K562 (cell line): ENCODE measurements around the gene ZDHHC12. TPM values are rescaled to one million over a fixed set of nuclear protein-coding genes. Genes with fewer than 3 reads are reported as not detected.
A peak's percentile ranks its signal among the peaks of the same experiment; 100 is the strongest.

Experiments
- BCL6 ChIP-seq: fragments of 250-450 bp; sonication (Bioruptor Pico); IDR thresholded peaks from 2 replicates; pipeline ENCODE4 v1.4.0; 2020
- CBX3 ChIP-seq, 2 experiments: IDR thresholded peaks; 1 replicate in 1 of 2; 2 replicates in 1 of 2; pipeline ENCODE4 v1.6.1; 2012; ENCODE audit warnings: inconsistent platforms in 2 of 2, low read length in 2 of 2, borderline replicate concordance in 1 of 2, control low read depth in 1 of 2
- FIP1L1 ChIP-seq: fragments of 200-400 bp; formaldehyde crosslinking; IDR thresholded peaks from 2 replicates; pipeline ENCODE4 v1.6.1; 2018; ENCODE audit warnings: mild to moderate bottlenecking, low read depth, low read length; ENCODE audit not compliant: poor library complexity, severe bottlenecking
- FOSL1 ChIP-seq: fragments of 200-800 bp; sonication (Bioruptor generic); conservative IDR thresholded peaks from 2 replicates; pipeline ENCODE4 v1.6.1; 2016; ENCODE audit warnings: missing genetic modification characterization, missing compliant biosample characterization
- JUN ChIP-seq, 2 experiments: sonication (generic) in 1 of 2; formaldehyde crosslinking in 1 of 2; IDR thresholded peaks; 2 replicates each; pipeline versions ENCODE4 v1.6.1 to v1.8.0; 2012 to 2022; ENCODE audit warnings: borderline replicate concordance in 2 of 2, mild to moderate bottlenecking in 2 of 2, improper control_type of control experiment in 1 of 2, low read depth in 1 of 2, low read length in 1 of 2, missing genetic modification reagents in 1 of 2
- POLR2A ChIP-seq: fragments of 450-650 bp; conservative IDR thresholded peaks from 2 replicates; pipeline ENCODE4 v1.6.1; 2016
- TBL1XR1 ChIP-seq, 2 experiments: IDR thresholded peaks; 2 replicates each; pipeline ENCODE4 v1.6.1; 2012; ENCODE audit warnings: improper control_type of control experiment in 2 of 2, low read length in 2 of 2, mild to moderate bottlenecking in 1 of 2
- TEAD2 ChIP-seq: fragments of 450-650 bp; IDR thresholded peaks from 2 replicates; pipeline ENCODE4 v1.6.1; 2016; ENCODE audit warnings: missing genetic modification characterization, control low read depth, missing compliant biosample characterization
- ZNF239 ChIP-seq: fragments of 250-450 bp; sonication (Bioruptor Pico); IDR thresholded peaks from 2 replicates; pipeline ENCODE4 v1.4.0; 2020; ENCODE audit warnings: mild to moderate bottlenecking
- ZNF253 ChIP-seq: fragments of 250-450 bp; sonication (Bioruptor Pico); conservative IDR thresholded peaks from 2 replicates; pipeline ENCODE4 v1.6.1; 2021; ENCODE audit warnings: mild to moderate bottlenecking
- ZNF408 ChIP-seq: fragments of 250-450 bp; sonication (Bioruptor Pico); IDR thresholded peaks from 2 replicates; pipeline ENCODE4 v1.4.0; 2020; ENCODE audit warnings: low read depth, mild to moderate bottlenecking, moderate library complexity
- polyA plus RNA-seq, 8 experiments: library from polyadenylated mRNA; depleted of rRNA in 4 of 8; stranded (reverse) in 5 of 8; unstranded in 3 of 8; fragments of >200 nt; fragmentation: Nextera tagmentation in 2 of 8; fragmentation: Illumina TruSeq in 1 of 8; extraction: Ambion mirVana in 2 of 8; extraction: Trizol in 1 of 8; gene quantifications; 2 replicates each; pipeline versions ENCODE4 v1.2.1 to v1.2.3, GENCODE V29; 2011 to 2014; ENCODE audit warnings: inconsistent platforms in 1 of 8, missing spikeins in 1 of 8
- total RNA-seq, 7 experiments: library from RNA; depleted of rRNA in 6 of 7; stranded (reverse); fragments of >200 nt in 6 of 7; fragmentation: Illumina TruSeq in 2 of 7; extraction: Trizol in 2 of 7; gene quantifications; 2 replicates each; pipeline versions ENCODE4 v1.2.1 to v1.2.3, GENCODE V29; 2011 to 2021; ENCODE audit warnings: low replicate concordance in 1 of 7
- TF ChIP-seq, protein P1 (sequence below), 2 experiments: fragments of 450-650 bp in 1 of 2; sonication (generic) in 1 of 2; formaldehyde crosslinking in 1 of 2; IDR thresholded peaks; 2 replicates each; pipeline versions ENCODE4 v1.7.1 to v1.9.0; 2016 to 2022; ENCODE audit warnings: inconsistent platforms in 1 of 2, mild to moderate bottlenecking in 1 of 2, missing genetic modification reagents in 1 of 2
- TF ChIP-seq, protein P2 (sequence below): fragments of 450-650 bp; formaldehyde crosslinking; IDR thresholded peaks from 2 replicates; pipeline ENCODE4 v1.4.0; 2020; ENCODE audit warnings: mild to moderate bottlenecking, moderate library complexity
- TF ChIP-seq, protein P3 (sequence below): fragments of 250-450 bp; sonication (Bioruptor Pico); IDR thresholded peaks from 2 replicates; pipeline ENCODE4 v1.8.0; 2022; ENCODE audit warnings: moderate library complexity, mild to moderate bottlenecking, inconsistent platforms

ZDHHC12 gene
- total and polyA plus RNA-seq, 9 of the 15 experiments (the other 6 are each of a cell fraction or from before 2014, with no cell fraction given), result 0.21 to 38.0 (median 13.8) TPM

DNA sequence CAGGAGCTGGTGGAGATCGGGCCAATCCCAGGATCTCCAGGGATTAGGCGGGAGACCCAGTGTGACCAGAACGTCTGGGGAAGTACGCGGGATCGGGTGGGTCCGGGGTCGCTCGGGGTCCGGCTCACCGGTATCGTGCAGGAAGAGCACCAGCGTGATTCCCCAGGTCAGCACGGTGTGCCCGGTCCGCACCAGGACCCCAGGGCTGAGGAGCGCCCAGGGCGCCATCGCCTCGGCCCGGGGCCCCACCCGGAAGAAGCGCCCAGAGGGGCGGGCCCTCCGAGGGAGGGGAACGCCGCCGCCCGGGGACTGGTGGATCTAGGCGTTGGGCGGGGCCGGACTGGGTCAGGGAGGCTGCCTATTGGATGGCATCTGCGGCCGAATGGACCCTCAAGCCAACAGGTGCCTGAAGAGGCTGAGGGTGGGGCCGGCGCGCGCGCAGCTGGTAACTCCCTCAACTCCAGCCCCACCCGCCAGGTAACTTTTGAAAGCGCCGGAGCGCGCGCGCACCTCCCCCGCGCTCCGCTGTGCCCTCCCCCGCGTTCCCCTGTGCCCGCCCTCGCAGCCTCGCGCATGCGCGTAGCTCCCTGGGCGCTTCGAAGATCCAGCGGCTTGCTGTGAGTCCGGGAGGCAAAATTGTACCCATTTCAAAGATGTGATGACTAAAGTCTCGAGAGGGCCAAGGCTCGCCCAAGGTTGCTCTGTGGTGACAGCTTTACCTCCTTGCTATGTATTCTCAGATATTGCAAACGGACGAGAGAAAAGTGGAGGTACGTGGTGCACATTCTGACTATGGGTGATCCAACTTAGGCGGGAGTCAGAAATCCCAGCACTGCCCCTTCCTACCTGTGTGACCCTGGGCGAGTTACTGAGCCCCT is at the start of gene ZDHHC12 (continued):
- TF ChIP-seq, protein P1, sequence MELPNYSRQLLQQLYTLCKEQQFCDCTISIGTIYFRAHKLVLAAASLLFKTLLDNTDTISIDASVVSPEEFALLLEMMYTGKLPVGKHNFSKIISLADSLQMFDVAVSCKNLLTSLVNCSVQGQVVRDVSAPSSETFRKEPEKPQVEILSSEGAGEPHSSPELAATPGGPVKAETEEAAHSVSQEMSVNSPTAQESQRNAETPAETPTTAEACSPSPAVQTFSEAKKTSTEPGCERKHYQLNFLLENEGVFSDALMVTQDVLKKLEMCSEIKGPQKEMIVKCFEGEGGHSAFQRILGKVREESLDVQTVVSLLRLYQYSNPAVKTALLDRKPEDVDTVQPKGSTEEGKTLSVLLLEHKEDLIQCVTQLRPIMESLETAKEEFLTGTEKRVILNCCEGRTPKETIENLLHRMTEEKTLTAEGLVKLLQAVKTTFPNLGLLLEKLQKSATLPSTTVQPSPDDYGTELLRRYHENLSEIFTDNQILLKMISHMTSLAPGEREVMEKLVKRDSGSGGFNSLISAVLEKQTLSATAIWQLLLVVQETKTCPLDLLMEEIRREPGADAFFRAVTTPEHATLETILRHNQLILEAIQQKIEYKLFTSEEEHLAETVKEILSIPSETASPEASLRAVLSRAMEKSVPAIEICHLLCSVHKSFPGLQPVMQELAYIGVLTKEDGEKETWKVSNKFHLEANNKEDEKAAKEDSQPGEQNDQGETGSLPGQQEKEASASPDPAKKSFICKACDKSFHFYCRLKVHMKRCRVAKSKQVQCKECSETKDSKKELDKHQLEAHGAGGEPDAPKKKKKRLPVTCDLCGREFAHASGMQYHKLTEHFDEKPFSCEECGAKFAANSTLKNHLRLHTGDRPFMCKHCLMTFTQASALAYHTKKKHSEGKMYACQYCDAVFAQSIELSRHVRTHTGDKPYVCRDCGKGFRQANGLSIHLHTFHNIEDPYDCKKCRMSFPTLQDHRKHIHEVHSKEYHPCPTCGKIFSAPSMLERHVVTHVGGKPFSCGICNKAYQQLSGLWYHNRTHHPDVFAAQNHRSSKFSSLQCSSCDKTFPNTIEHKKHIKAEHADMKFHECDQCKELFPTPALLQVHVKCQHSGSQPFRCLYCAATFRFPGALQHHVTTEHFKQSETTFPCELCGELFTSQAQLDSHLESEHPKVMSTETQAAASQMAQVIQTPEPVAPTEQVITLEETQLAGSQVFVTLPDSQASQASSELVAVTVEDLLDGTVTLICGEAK (IDR thresholded peaks at IDR 0.05), result no peak
- TF ChIP-seq, protein P1 (CRISPR knock-in tag; IDR thresholded peaks at IDR 0.05), result no peak
- TF ChIP-seq FOSL1 (tag) (no peak), JUN (IDR thresholded peaks at IDR 0.05; ENCODE audit: borderline replicate concordance, low read depth, low read length) (peak; percentile 18; the same call in 1 of the 2 replicates), JUN (CRISPR knock-in tag; IDR thresholded peaks at IDR 0.05; ENCODE audit: borderline replicate concordance) (no peak), ZNF408 (CRISPR knock-in tag) (no peak), ZNF239 (CRISPR knock-in tag) (no peak), TEAD2 (no peak), TBL1XR1 (IDR thresholded peaks at IDR 0.05; ENCODE audit: low read length in 2 of 2) (no peak), BCL6 (CRISPR knock-in tag) (no peak), ZNF253 (CRISPR knock-in tag) (no peak; the same call in 1 of the 2 replicates), FIP1L1 (peak; percentile 80), POLR2A (peak; percentile 88), CBX3 (IDR thresholded peaks at IDR 0.05; ENCODE audit: borderline replicate concordance in 1 of 2, low read length in 2 of 2) (peak in 1 of 2 experiments; percentile 91; a peak in 2 of 3 replicates)
- TF ChIP-seq, protein P2, sequence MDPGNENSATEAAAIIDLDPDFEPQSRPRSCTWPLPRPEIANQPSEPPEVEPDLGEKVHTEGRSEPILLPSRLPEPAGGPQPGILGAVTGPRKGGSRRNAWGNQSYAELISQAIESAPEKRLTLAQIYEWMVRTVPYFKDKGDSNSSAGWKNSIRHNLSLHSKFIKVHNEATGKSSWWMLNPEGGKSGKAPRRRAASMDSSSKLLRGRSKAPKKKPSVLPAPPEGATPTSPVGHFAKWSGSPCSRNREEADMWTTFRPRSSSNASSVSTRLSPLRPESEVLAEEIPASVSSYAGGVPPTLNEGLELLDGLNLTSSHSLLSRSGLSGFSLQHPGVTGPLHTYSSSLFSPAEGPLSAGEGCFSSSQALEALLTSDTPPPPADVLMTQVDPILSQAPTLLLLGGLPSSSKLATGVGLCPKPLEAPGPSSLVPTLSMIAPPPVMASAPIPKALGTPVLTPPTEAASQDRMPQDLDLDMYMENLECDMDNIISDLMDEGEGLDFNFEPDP (CRISPR knock-in tag), result no peak
- TF ChIP-seq, protein P3, sequence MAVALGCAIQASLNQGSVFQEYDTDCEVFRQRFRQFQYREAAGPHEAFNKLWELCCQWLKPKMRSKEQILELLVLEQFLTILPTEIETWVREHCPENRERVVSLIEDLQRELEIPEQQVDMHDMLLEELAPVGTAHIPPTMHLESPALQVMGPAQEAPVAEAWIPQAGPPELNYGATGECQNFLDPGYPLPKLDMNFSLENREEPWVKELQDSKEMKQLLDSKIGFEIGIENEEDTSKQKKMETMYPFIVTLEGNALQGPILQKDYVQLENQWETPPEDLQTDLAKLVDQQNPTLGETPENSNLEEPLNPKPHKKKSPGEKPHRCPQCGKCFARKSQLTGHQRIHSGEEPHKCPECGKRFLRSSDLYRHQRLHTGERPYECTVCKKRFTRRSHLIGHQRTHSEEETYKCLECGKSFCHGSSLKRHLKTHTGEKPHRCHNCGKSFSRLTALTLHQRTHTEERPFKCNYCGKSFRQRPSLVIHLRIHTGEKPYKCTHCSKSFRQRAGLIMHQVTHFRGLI (CRISPR knock-in tag), result no peak
